Measurements from ENCODE around the gene NPAS2.

Gene NPAS2

GRCh38 chr2:100859902-100860301, 40.0 kb downstream of the NPAS2 start:
- TF ChIP-seq CTCF (IDR thresholded peaks at IDR 0.05; ENCODE audit: unreplicated experiment in 3 of 3): no peak
- H3K36me3 Mint-ChIP-seq (ENCODE audit: low read depth): no peaks in the 10 kb centered on the region

GRCh38 chr2:100861340-100861739, 41.4 kb downstream of the NPAS2 start:
- H3K4me1 Mint-ChIP-seq: no peaks in the 10 kb centered on the region
- H3K9me3 Mint-ChIP-seq: peaks cover 3% of the 10 kb centered on the region
- H3K4me3 Mint-ChIP-seq: no peak overlapping the region
- TF ChIP-seq CTCF (IDR thresholded peaks at IDR 0.05; ENCODE audit: unreplicated experiment in 3 of 3): no peak
- H3K27me3 Mint-ChIP-seq (ENCODE audit: low read depth): peaks cover 7% of the 10 kb centered on the region
- no peaks in the 10 kb centered on the region for H3K36me3 Mint-ChIP-seq (ENCODE audit: low read depth)
- H3K27ac Mint-ChIP-seq: no peak overlapping the region

More at GRCh38 chr2:100859902-100860301, 40.0 kb downstream of the NPAS2 start:
- Mint-ChIP-seq H3K27ac (no peak overlapping the region), H3K9me3 (peaks cover 3% of the 10 kb centered on the region), H3K27me3 (ENCODE audit: low read depth) (peaks cover 7% of the 10 kb centered on the region), H3K4me3 (no peak overlapping the region), H3K4me1 (no peaks in the 10 kb centered on the region)

GRCh38 chr2:100862081-100862480, 42.1 kb downstream of the NPAS2 start:
- Mint-ChIP-seq H3K4me1 (no peaks in the 10 kb centered on the region), H3K27ac (no peak overlapping the region), H3K4me3 (no peak overlapping the region), H3K9me3 (peaks cover 6% of the 10 kb centered on the region), H3K36me3 (ENCODE audit: low read depth) (no peaks in the 10 kb centered on the region), H3K27me3 (ENCODE audit: low read depth) (peaks cover 7% of the 10 kb centered on the region)
- no peak for TF ChIP-seq CTCF (IDR thresholded peaks at IDR 0.05; ENCODE audit: unreplicated experiment in 3 of 3)

- Mint-ChIP-seq H3K4me1 (no peaks in the 10 kb centered on the region), H3K9me3 (peaks cover 26% of the 10 kb centered on the region), H3K36me3 (ENCODE audit: low read depth) (peaks cover 6% of the 10 kb centered on the region), H3K27me3 (ENCODE audit: low read depth) (peaks cover 4% of the 10 kb centered on the region), H3K27ac (no peak overlapping the region), H3K4me3 (no peak overlapping the region)
- no peak for TF ChIP-seq CTCF (IDR thresholded peaks at IDR 0.05; ENCODE audit: unreplicated experiment in 3 of 3)
These were observed 46.0 kb downstream of the NPAS2 start for GRCh38 chr2:100865816-100866460.

GRCh38 chr2:100868083-100868482, 48.1 kb downstream of the NPAS2 start:
- Mint-ChIP-seq H3K27me3 (ENCODE audit: low read depth) (no peaks in the 10 kb centered on the region), H3K36me3 (ENCODE audit: low read depth) (peaks cover 6% of the 10 kb centered on the region), H3K27ac (no peak overlapping the region), H3K4me1 (no peaks in the 10 kb centered on the region), H3K9me3 (peaks cover 30% of the 10 kb centered on the region), H3K4me3 (no peak overlapping the region)
- no peak for TF ChIP-seq CTCF (IDR thresholded peaks at IDR 0.05; ENCODE audit: unreplicated experiment in 3 of 3)

DNA sequence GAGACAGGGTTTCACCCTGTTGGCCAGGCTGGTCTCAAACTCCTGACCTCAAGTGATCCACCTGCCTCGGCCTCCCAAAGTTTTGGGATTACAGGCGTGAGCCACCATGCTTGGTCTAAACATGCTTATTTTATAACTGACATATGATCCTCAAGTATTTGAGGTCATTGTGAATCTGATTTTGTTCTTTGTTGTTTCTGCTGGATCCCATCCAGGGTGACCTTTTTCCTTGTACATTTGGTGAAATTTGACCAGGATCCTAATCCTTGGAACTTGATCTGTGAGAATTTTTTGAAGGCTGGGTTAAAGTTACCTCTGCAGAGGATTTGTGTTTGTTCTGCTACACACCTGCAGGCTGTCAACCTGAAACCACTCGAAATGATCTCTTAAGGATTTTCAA, 49.2 kb downstream of the NPAS2 start:
- Mint-ChIP-seq H3K9me3 (peaks cover 27% of the 10 kb centered on the region), H3K36me3 (ENCODE audit: low read depth) (peaks cover 6% of the 10 kb centered on the region)

More for the DNA sequence above, 49.2 kb downstream of the NPAS2 start:
- H3K4me1 Mint-ChIP-seq: no peaks in the 10 kb centered on the region
- no peak for TF ChIP-seq CTCF (IDR thresholded peaks at IDR 0.05; ENCODE audit: unreplicated experiment in 3 of 3)
- no peak overlapping the region for H3K4me3 Mint-ChIP-seq
- no peaks in the 10 kb centered on the region for H3K27me3 Mint-ChIP-seq (ENCODE audit: low read depth)
- no peak overlapping the region for H3K27ac Mint-ChIP-seq
